ENCODE measurements around the gene LYZL6.

LYZL6 gene

DNA sequence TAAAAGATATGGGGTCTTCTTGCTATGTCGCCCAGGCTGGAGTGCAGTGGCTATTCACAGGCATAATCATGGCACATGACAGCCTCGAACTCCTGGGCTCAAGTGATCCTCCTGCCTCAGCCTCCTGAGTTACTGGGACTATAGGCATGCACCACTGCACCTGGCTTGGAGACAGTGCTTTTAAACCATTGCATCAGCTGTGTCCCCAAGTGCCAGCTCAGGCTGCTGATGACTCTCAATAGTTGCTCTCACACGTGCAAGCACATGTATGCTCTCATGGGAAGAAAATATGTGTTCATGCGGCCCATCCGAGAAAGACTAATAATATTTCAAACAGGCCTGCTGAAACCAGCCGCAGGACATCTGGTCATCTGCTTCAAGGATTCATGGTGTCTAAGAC is 29.0 kb upstream of the LYZL6 start:
- Histone ChIP-seq H3K4me1 (ENCODE audit: control insufficient read depth, insufficient read depth, low read length) (peaks cover 8% of the 10 kb centered on the region), H3K9me3 (ENCODE audit: control insufficient read depth, low read length) (no peaks in the 10 kb centered on the region), H3K36me3 (ENCODE audit: control insufficient read depth, insufficient read depth, low read length) (no peaks in the 10 kb centered on the region), H3K4me3 (ENCODE audit: low read length) (no peak overlapping the region), H3K27me3 (ENCODE audit: control insufficient read depth, insufficient read depth, low read length) (no peaks in the 10 kb centered on the region), H3K9ac (ENCODE audit: low read length) (no peak overlapping the region)

DNA sequence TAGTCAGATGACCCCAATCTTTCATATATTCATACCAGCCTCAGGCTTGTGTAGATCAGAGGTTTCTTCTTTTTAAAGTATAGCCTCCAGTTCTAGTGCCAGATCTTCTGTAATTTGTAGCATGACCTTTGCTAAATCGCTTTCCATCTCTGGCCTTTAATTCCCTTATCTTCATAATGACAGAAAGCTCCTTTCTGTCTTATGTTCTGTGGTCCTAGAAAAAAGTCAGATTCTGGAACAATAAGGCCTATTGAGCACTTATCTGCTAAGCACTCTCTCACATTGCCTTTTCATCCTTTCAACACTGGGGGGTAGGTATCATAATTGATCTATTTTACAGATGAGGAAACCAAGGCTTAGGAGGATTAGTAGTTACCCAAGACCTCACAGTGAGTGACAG is 28.6 kb upstream of the LYZL6 start:
- Histone ChIP-seq H3K27me3 (ENCODE audit: control insufficient read depth, insufficient read depth, low read length) (no peaks in the 10 kb centered on the region), H3K36me3 (ENCODE audit: control insufficient read depth, insufficient read depth, low read length) (no peaks in the 10 kb centered on the region), H3K9me3 (ENCODE audit: control insufficient read depth, low read length) (no peaks in the 10 kb centered on the region), H3K4me1 (ENCODE audit: control insufficient read depth, insufficient read depth, low read length) (peaks cover 8% of the 10 kb centered on the region), H3K9ac (ENCODE audit: low read length) (no peak overlapping the region), H3K4me3 (ENCODE audit: low read length) (no peak overlapping the region)

DNA sequence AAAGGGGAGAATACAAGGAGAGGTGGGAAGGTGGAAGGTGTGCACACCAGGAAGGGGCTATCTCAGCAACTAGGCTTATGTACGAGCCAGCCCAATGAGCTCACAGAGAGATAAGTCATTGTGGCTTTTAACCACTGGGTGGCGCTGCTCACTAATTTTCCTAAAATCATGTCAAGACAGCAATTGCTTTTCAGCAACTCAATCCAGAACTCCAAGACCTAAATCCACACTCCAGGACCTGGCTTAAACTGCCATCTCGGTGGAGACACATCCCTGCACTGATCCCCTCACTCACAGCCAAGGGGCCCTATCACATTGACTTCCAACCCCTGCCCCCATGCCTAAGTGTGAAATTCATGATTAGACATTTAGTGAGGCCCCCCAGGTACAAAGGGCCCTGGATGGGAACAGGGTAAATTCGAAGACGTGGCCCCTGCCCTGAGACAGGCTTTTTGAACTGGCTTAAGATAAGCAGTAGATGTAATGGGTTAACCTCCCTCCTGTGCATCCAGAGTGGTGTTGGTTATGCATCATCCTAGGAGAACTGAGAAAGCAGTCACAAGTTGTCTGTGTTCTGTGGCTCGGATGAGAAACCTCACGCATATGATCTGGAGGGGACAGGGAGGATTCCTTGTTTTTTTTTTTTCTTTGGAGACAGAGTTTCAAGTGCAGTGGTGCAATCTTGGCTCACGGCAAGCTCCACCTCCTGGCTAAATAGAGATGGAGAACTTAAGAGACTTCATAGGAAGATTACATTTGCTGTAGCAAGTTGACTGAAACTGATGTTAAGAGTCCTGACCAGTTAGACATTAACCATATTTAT is 26.3 kb upstream of the LYZL6 start:
- Histone ChIP-seq H3K4me3 (ENCODE audit: low read length) (no peak overlapping the region), H3K36me3 (ENCODE audit: control insufficient read depth, insufficient read depth, low read length) (no peaks in the 10 kb centered on the region), H3K4me1 (ENCODE audit: control insufficient read depth, insufficient read depth, low read length) (peaks cover 8% of the 10 kb centered on the region), H3K9me3 (ENCODE audit: control insufficient read depth, low read length) (no peaks in the 10 kb centered on the region), H3K9ac (ENCODE audit: low read length) (no peak overlapping the region), H3K27me3 (ENCODE audit: control insufficient read depth, insufficient read depth, low read length) (no peaks in the 10 kb centered on the region)

DNA sequence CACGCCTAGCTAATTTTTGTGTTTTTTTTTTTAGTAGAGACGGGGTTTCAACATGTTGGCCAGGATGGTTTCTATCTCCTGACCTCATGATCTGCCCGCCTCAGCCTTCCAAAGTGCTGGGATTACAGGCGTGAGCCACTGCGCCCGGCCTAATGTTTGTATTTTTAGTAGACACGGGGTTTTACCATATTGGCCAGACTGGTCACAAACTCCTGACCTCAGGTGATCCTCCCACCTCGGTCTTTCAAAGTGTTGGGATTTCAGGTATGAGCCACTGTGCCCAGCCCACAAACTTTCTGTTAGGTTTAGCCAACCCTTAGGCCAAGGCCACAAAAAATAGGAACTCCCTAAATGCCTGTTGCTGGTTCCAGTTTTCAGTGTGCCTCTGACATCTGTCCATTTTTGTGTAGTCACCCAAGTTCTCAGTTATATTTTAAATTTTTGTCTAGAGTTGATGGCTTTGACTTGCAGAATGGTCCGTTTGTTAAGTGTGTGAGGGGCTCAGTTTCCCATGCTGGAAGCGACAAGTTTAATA is 25.1 kb upstream of the LYZL6 start:
- Histone ChIP-seq H3K9me3 (ENCODE audit: control insufficient read depth, low read length) (no peaks in the 10 kb centered on the region), H3K27me3 (ENCODE audit: control insufficient read depth, insufficient read depth, low read length) (no peaks in the 10 kb centered on the region), H3K4me3 (ENCODE audit: low read length) (no peak overlapping the region), H3K36me3 (ENCODE audit: control insufficient read depth, insufficient read depth, low read length) (no peaks in the 10 kb centered on the region), H3K4me1 (ENCODE audit: control insufficient read depth, insufficient read depth, low read length) (peaks cover 4% of the 10 kb centered on the region), H3K9ac (ENCODE audit: low read length) (no peak overlapping the region)

DNA sequence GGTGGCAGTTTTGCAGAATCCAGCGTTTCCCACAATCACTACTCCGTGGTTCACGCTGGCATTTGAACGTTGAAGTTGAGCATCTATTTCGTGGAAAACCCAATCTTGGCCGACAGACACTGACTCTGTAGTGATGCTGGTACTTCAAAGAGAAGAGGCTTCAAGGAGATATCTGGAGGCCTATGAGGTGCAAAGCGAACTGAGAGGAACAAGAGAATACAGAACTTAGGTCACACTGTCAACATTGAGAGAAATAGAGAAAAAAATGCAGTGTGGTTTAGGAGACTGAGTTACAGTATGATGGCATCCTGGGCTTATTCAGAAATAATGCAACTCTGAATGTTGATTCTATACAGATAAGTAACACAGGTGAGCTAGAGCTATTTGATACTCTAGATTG is 21.8 kb upstream of the LYZL6 start:
- no peaks in the 10 kb centered on the region for H3K9me3 ChIP-seq (ENCODE audit: control insufficient read depth, low read length)
- no peaks in the 10 kb centered on the region for H3K4me1 ChIP-seq (ENCODE audit: control insufficient read depth, insufficient read depth, low read length)
- H3K9ac ChIP-seq (ENCODE audit: low read length), result no peak overlapping the region
- H3K27me3 ChIP-seq (ENCODE audit: control insufficient read depth, insufficient read depth, low read length), result no peaks in the 10 kb centered on the region
- no peak overlapping the region for H3K4me3 ChIP-seq (ENCODE audit: low read length)
- no peaks in the 10 kb centered on the region for H3K36me3 ChIP-seq (ENCODE audit: control insufficient read depth, insufficient read depth, low read length)

DNA sequence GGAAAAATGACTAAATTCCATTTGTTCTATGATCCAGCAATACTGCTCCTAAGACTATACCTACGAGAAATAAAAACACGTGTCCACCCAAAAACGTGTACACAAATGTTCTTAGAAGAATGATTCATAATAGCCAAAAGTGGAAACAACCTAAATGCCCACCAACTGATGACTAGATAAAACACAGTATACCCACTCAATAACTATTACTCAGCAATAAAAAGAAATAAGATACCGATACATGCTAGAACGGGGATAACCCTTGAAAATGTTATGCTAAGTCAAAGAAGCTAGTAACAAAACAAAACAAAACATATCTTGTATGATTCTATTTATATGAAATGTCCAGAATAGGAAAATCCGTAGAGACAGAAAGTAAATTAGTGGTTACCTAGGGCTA is 20.1 kb upstream of the LYZL6 start:
- Histone ChIP-seq H3K9ac (ENCODE audit: low read length) (no peak overlapping the region), H3K9me3 (ENCODE audit: control insufficient read depth, low read length) (no peaks in the 10 kb centered on the region), H3K4me3 (ENCODE audit: low read length) (no peak overlapping the region), H3K27me3 (ENCODE audit: control insufficient read depth, insufficient read depth, low read length) (no peaks in the 10 kb centered on the region), H3K36me3 (ENCODE audit: control insufficient read depth, insufficient read depth, low read length) (no peaks in the 10 kb centered on the region), H3K4me1 (ENCODE audit: control insufficient read depth, insufficient read depth, low read length) (no peaks in the 10 kb centered on the region)

DNA sequence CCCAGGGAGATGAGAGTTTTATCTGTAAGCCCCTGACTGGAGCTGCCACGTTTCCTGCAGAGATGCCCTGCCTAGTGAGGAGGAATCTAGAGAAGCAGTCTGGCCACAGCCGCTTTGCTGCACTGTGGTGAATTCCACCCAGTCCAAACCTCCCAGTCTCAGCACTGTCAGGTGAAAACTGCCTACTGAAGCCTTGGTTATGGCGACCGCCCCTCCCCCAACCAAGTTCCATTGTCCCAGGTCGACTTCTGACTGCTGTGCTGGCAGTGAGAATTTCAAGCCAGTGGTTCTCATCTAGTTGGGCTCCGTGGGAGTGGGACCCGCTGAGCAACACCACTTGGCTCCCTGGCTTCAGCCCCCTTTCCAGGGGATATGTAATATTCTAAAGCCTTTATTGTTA is 10.2 kb upstream of the LYZL6 start:
- H3K27me3 ChIP-seq (ENCODE audit: control insufficient read depth, insufficient read depth, low read length), result no peaks in the 10 kb centered on the region
- H3K36me3 ChIP-seq (ENCODE audit: control insufficient read depth, insufficient read depth, low read length), result no peaks in the 10 kb centered on the region
- H3K9ac ChIP-seq (ENCODE audit: low read length), result no peak overlapping the region

DNA sequence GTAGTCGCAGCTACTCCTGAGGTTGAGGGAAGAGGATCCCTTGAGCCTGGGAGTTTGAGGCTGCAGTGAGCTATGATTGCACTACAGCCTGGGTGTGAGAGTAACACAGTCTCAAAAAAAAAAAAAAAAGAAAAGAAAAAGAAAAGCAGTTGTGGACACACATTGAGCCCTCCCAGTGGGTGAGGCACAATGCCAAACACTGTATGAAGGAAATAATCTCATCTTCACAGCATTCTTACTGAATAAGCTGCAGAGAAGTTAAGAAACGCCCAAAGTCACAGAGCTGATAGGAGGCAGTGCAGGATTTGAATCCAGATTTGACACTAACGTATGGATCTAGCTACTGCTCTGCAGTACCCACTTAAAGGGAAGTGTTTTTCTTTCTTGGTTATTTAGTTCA is 5.9 kb upstream of the LYZL6 start:
- no peak overlapping the region for H3K9ac ChIP-seq (ENCODE audit: low read length)
- H3K36me3 ChIP-seq (ENCODE audit: control insufficient read depth, insufficient read depth, low read length), result no peaks in the 10 kb centered on the region
- no peaks in the 10 kb centered on the region for H3K27me3 ChIP-seq (ENCODE audit: control insufficient read depth, insufficient read depth, low read length)
- no peaks in the 10 kb centered on the region for H3K4me1 ChIP-seq (ENCODE audit: control insufficient read depth, insufficient read depth, low read length)
- no peaks in the 10 kb centered on the region for H3K9me3 ChIP-seq (ENCODE audit: control insufficient read depth, low read length)
- no peak overlapping the region for H3K4me3 ChIP-seq (ENCODE audit: low read length)

More for the DNA sequence above, 10.2 kb upstream of the LYZL6 start:
- Histone ChIP-seq H3K4me1 (ENCODE audit: control insufficient read depth, insufficient read depth, low read length) (no peaks in the 10 kb centered on the region), H3K4me3 (ENCODE audit: low read length) (no peak overlapping the region), H3K9me3 (ENCODE audit: control insufficient read depth, low read length) (no peaks in the 10 kb centered on the region)

DNA sequence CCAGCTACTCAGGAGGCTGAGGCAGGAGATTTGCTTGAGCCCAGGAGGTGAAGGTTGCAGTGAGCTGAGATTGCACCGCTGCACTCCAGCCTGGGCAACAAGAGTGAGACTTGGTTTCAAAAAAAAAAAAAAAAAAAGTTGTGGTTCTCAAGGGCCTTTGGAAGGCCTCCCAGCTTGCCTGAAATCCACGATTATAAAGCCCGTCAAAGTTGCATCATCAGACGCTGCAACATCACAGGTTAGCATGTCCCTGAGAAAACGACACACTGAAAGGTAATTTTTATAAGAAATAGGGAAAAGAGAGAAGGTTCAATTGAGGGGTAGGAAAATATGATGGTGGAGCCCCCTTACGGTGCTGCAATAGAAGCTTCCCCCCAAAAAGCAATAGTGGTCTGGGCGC is 4.6 kb upstream of the LYZL6 start:
- peaks cover 2% of the 10 kb centered on the region for H3K4me1 ChIP-seq (ENCODE audit: control insufficient read depth, insufficient read depth, low read length)

DNA sequence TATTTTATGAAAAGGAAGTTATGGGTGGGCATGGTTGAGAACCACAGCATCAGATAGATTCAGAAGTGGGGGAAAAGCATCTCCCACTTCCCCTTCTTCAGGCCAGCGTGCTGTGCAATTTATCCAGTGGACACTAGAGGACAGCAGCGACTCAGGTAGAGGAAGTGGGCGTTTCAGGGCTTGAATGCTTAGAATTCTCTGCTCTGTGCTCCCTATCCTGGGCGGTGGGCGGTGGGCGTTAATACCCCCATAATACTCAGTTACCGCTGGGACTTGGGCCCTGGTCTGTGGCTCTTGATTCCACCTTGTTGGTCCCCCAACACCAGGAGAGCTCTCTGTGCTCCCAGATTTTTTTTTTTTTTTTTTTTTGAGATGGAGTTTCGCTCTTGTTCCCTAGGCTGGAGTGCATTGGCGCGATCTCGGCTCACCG is 3.7 kb upstream of the LYZL6 start:
- H3K4me1 ChIP-seq (ENCODE audit: control insufficient read depth, insufficient read depth, low read length), result peaks cover 11% of the 10 kb centered on the region
- no peak overlapping the region for H3K9ac ChIP-seq (ENCODE audit: low read length)
- no peaks in the 10 kb centered on the region for H3K9me3 ChIP-seq (ENCODE audit: control insufficient read depth, low read length)
- no peaks in the 10 kb centered on the region for H3K36me3 ChIP-seq (ENCODE audit: control insufficient read depth, insufficient read depth, low read length)
- no peak overlapping the region for H3K4me3 ChIP-seq (ENCODE audit: low read length)
- no peaks in the 10 kb centered on the region for H3K27me3 ChIP-seq (ENCODE audit: control insufficient read depth, insufficient read depth, low read length)

More for the DNA sequence above, 4.6 kb upstream of the LYZL6 start:
- Histone ChIP-seq H3K9ac (ENCODE audit: low read length) (no peak overlapping the region), H3K4me3 (ENCODE audit: low read length) (no peak overlapping the region), H3K36me3 (ENCODE audit: control insufficient read depth, insufficient read depth, low read length) (no peaks in the 10 kb centered on the region), H3K27me3 (ENCODE audit: control insufficient read depth, insufficient read depth, low read length) (no peaks in the 10 kb centered on the region), H3K9me3 (ENCODE audit: control insufficient read depth, low read length) (no peaks in the 10 kb centered on the region)

DNA sequence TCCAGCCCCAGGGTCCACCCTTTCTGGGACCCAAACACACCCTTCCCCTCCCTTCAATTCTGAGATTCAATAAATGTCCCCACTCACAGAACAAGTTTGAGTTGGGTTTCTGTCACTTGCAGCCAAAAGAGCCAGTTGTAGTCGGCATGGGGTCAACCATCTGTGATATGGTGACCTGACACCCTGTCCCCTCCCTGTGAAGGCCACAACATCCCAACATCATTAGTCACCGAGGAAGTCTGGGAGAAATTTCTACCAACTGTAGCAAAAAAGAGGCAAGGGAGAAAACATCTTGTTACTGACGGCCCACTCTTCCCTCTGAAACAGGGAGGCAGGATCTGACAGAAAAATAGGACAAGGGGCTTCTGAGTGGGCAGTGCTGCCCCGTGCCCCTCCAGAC is 638 bp upstream of the LYZL6 start:
- Histone ChIP-seq H3K4me3 (ENCODE audit: low read length) (no peak overlapping the region), H3K9me3 (ENCODE audit: control insufficient read depth, low read length) (no peaks in the 10 kb centered on the region), H3K27me3 (ENCODE audit: control insufficient read depth, insufficient read depth, low read length) (no peaks in the 10 kb centered on the region), H3K4me1 (ENCODE audit: control insufficient read depth, insufficient read depth, low read length) (peaks cover 11% of the 10 kb centered on the region), H3K9ac (ENCODE audit: low read length) (no peak overlapping the region), H3K36me3 (ENCODE audit: control insufficient read depth, insufficient read depth, low read length) (no peaks in the 10 kb centered on the region)

DNA sequence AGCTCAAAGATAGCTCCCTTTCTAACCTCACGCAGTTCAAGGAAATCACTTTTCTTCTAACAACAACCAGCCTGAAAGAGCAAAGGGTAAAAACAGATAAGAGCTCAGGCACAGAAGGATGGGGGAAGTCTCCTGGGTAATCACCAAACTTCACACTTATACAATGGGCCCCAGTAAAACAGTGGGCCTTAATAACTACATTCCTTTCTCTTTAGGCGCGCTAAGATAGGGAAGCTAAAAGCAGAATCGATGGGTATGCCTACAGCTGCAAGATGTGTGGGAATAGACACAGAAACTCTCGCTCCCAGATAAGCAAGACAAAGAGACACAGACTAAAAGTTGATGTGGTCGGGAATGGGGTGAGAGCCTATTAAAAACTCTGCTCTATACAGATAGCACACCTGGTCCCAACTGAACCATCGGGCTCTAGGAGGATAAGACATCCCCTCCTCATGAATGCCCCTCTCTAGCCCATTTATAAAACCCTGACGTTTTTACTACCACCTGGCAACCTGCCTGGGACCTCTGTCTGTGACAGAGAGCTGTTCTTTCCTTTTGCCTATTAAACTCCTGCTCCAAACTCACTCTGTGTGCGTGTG is 826 bp downstream of the LYZL6 start:
- no peaks in the 10 kb centered on the region for H3K27me3 ChIP-seq (ENCODE audit: control insufficient read depth, insufficient read depth, low read length)
- no peaks in the 10 kb centered on the region for H3K36me3 ChIP-seq (ENCODE audit: control insufficient read depth, insufficient read depth, low read length)
- no peak overlapping the region for H3K4me3 ChIP-seq (ENCODE audit: low read length)
- no peaks in the 10 kb centered on the region for H3K9me3 ChIP-seq (ENCODE audit: control insufficient read depth, low read length)
- H3K4me1 ChIP-seq (ENCODE audit: control insufficient read depth, insufficient read depth, low read length), result peaks cover 11% of the 10 kb centered on the region
- H3K9ac ChIP-seq (ENCODE audit: low read length), result no peak overlapping the region

Measured in mucosa of stomach (tissue), 1 donor.